Middle frontal gyrus (tissue), 1 donor: ENCODE data around the gene ANXA2R.
A peak's percentile ranks its signal among the peaks of the same experiment; 100 is the strongest.

Source experiments
- DNase-seq: peaks from one replicate; pipeline ENCODE4 v3.0.0-alpha.2; 2015; ENCODE audit warnings: low spot score; ENCODE audit errors: extremely low spot score

Gene ANXA2R

DNA sequence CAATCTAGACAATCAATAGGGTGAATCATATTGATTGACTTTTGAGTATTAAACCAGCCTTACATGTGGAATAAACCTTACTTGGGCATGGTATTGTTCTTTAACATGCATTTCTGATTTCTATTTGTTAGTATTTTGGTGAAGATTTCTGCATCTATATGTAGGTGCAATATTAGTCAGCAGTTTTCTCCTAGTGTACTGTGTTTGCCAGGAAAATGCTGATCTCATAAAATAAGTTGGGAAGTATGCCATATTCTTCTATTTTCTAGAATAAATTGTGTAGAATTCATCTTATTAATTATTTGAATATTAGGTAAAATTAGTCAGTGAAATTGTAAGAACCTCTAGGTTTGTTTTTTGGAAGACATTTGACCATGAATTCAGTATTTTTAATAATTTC lies 38.4 kb downstream of the ANXA2R start:
- DNase-seq = no peak

DNA sequence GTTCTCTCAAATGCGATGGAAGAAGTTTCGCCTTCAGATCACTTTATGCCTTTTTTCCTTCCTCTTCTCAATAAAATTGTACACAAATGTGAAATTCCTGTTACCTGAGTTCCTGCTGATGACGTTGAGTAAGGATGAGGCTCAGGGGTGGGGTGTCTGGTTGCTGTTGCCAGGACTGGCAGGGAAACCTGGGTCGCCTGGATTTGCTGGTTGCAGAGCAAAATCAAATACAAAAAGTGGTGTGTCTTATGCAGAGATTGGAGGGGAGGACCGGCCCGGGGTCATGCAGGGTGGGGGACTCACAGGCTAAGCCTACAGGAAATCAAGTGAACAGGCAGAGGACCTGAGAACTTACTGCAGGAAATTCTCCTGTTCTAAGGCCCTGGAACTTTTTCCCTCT lies 39.2 kb downstream of the ANXA2R start:
- no peak for DNase-seq

DNA sequence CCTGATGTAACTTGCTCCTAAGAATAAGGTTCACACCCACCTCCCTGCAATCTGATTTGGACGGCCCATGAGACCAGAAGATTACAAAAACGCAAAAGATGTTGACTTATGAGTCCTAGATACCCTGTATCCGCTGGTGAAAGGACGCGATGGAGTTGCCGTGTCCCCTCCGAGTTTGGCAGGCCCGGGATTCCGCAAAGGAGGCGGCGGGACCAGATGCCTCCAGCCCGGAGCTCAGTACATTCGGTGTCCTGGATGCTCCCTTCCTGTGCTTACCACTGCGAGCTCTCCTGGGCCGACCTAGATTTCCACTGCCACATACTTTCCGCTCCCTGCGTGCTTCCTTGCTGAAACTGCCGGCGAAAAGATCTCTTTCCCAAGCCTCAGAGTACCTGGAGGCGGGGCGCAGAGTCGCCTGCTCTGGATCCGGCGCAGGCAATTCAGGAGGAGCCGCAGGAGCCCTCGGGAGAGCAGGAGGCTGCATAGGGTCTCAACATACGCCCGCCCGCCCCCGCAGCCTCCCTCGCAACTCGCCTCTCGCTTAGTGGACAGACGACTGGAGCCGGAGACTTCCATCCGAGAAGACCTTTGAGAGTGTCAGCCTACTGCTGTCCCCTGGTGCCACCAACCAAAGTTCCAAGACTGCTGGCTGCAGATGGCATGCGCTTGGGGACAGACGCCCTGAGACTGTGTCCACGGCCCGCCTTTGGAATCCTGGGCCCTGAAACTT lies 39.8 kb downstream of the ANXA2R start:
- DNase-seq = no peak

DNA sequence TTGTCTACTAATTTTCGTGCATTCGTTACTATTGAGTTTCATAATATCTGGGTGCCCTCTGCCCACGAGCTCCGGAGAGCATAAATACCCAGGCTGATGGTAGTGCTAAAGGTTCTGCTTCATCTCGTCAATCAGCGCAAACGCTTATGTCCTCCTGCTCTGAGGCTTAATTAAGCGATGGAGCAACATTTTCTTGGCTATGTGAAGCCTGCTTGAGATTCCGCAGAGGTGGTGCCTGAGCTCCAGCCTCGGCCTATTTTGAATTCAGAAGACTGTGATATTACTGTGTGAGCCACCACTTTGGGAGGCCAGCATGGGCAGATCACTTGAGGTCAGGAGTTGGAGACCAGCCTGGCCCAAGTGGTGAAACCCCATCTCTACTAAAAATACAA lies 44.8 kb downstream of the ANXA2R start:
- DNase-seq = no peak

DNA sequence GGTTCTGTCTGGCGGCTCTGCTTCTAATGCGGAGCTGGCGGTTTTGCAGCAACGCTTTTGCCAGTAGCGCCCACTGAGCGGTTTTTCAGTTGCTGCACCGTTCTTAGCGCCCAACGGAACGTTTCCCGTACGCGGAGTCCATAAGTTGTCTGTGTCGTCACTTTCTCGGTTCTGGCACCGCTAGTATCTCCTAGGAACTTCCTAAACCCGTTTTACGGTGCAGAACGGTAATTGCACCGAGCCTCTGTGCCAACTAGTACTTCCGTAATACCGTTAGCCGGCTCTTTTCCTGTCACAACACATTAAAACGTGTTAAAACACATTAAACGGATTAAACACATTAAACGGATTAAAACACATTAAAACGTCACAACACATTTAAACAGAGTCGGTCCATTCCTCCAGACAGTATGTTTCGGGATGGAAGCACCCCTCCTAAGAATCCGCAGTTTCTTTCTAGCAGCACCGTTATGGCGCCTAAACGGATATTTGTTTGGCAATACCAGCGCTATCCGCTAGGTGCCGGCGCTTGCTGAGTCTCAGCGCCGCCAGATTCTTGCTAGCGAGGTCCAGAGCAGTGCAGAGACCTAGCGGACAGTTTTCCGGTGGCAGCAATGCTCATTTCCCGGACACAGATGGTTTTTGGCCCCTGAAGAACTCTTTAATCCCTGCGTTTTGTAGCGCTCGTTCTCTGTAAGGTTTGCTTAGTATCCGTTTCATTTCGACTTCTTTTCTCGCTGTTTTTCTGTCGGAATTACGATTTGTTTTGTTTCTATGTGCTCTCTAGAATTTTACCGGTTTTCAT lies 45.4 kb downstream of the ANXA2R start:
- peak; percentile 47 for DNase-seq

DNA sequence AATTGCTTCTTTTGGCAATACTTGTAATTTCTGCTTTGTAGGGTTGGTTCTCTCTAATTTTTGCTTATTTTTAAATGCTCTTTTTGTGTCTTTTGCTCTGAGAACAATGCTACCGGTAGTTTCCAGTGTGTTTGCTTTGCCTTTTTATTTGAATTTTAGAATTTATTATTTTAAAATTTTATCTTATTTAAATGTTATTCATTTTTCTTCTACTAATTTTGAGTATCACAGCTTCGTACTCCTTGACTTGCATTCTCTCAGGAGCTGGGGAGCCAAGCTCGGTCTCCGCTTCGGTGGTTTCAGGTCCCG lies 45.9 kb downstream of the ANXA2R start:
- DNase-seq = no peak

DNA sequence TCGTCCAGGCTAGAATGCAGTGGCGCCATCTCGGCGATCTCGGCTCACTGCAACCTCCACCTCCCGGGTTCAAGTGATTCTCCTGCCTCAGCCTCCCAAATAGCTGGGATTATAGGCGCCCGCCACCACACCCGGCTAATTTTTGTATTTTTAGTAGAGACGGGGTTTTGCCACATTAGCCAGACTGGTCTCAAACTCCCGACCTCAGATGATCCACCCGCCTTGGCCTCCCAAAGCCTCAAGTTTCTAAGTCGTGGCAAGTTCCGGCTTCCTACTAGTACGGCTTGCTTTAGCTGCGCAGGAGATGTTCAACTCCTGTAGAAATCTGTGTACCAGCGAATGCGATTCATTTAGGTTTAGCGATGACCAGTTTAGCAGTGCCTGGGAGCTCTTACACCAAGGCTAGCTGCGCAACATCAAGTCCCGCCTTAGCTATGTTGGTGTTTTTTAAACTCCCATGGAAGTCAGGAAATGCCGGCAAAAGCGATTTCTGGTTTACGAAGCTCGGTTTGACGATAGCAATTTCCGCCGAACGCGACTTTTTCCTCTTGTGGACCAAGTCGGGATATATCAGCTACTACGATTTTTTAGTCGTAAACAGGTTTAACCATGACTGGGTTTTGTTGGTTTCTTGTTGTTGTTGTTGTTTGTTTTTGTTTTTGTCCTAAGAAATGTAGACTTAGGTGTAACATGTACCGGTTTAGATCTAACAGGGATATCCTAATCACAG lies 46.4 kb downstream of the ANXA2R start:
- no peak for DNase-seq

DNA sequence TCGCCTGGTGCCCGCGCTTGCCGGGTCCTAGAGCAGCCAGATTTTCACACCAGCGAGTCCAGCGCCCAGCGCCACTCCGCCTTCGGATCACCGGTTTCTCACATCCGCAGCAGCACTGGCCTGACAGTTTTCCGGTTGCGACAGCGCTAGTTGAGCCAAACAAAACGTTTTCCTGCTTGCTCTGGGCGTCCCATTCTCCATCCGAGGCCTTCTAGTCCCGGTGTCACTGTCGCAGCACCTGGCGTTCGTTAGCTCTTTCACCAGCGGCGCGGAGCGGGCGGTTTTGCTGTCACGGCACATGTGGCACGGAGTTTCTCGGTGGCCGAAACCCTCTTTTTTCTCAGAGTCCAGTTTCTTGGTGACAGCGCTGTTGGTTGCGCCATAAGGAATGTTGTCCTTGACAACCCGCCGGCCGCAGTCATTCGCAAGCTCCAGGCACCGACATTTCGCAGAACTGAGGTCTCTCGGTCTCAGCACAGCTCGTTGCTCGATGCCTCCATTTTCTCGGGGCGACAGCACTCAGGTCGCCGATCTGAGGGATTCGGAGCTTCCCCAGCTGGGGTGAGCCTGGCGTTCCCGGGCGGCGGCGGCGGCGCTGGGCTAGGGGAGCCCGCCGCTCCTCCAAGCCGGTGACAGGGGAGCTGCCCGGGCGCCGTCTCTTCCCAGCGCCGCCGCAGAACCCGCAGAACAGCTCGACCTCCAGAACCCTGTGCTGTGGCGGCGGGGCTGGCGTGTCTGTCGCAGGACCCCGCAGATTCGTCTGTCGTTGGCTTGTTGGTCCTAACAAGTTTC lies 47.8 kb downstream of the ANXA2R start:
- DNase-seq = no peak

DNA sequence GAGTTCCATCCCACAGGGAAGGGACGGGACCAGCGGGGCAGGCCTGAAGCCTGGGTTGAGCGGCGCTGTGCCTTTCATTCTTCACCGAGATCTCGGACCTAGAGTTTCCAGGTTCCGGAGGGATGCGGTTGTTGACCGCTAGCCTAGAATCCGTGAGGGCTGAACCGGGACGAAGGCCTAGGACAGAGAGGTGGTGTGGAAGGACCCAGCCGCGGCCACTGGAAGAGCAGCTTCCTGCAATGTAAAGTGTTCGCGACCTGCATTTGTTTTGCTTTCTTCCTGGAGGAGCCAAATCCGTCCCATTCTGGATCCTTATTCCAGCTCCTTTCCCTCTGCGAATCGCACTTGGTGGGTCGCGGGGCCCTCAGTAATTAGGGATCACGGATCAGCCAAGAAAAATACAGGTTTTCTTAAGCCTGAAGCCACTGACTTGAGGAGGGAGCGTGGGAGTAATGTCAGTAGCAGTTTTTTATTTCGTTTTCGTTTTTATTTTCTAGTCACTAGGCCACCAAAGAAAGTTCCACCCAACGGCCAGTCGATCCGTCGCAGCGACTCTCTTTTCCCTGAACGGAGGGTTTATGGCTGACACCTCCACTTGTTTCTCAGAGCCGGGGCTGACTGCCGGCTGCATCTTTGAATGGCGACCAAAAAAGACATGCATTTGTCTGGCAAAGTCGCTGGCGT lies 48.6 kb downstream of the ANXA2R start:
- DNase-seq = no peak

DNA sequence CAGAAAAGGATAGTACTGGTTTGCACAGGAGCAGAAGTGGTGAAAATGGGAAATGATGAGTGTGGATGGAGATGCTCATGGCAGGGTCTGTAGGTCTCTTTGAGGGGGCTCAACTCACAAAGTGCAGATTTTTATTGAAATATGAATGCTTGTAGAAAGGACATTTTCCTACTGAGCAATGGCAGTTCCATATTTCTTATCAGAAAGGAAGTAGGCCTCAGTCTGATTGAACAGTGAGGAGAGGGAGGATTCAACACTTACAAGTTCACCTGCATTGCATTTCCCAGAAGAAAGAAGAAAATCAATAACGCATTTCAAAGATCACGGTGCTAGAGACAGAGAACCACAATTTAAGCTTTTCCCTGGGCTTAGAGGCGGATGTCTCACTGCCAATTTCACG lies 49.2 kb downstream of the ANXA2R start:
- DNase-seq = no peak
